Measurements from ENCODE around the gene PIK3C2A.

GRCh38 chr11:17171916-17172315, 35.9 kb downstream of the PIK3C2A start:
- TF ChIP-seq CEBPB (IDR thresholded peaks at IDR 0.05) (no peak), SMC3 (IDR thresholded peaks at IDR 0.05) (no peak), CBX8 (IDR thresholded peaks at IDR 0.05) (no peak), HOXA7 (CRISPR knock-in tag; IDR thresholded peaks at IDR 0.05) (no peak), POLR2A (IDR thresholded peaks at IDR 0.05; ENCODE audit: low read length) (no peak), ZSCAN20 (CRISPR knock-in tag; IDR thresholded peaks at IDR 0.05) (no peak), TP53 (CRISPR knock-in tag; IDR thresholded peaks at IDR 0.05) (no peak), BHLHE40 (IDR thresholded peaks at IDR 0.05; ENCODE audit: low read depth, low read length) (no peak), ELK1 (IDR thresholded peaks at IDR 0.05; ENCODE audit: low read depth, low read length) (no peak), JUNB (IDR thresholded peaks at IDR 0.05) (no peak)
- TF ChIP-seq, protein P1, sequence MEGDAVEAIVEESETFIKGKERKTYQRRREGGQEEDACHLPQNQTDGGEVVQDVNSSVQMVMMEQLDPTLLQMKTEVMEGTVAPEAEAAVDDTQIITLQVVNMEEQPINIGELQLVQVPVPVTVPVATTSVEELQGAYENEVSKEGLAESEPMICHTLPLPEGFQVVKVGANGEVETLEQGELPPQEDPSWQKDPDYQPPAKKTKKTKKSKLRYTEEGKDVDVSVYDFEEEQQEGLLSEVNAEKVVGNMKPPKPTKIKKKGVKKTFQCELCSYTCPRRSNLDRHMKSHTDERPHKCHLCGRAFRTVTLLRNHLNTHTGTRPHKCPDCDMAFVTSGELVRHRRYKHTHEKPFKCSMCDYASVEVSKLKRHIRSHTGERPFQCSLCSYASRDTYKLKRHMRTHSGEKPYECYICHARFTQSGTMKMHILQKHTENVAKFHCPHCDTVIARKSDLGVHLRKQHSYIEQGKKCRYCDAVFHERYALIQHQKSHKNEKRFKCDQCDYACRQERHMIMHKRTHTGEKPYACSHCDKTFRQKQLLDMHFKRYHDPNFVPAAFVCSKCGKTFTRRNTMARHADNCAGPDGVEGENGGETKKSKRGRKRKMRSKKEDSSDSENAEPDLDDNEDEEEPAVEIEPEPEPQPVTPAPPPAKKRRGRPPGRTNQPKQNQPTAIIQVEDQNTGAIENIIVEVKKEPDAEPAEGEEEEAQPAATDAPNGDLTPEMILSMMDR (IDR thresholded peaks at IDR 0.05) = no peak
- TF ChIP-seq, protein P2, sequence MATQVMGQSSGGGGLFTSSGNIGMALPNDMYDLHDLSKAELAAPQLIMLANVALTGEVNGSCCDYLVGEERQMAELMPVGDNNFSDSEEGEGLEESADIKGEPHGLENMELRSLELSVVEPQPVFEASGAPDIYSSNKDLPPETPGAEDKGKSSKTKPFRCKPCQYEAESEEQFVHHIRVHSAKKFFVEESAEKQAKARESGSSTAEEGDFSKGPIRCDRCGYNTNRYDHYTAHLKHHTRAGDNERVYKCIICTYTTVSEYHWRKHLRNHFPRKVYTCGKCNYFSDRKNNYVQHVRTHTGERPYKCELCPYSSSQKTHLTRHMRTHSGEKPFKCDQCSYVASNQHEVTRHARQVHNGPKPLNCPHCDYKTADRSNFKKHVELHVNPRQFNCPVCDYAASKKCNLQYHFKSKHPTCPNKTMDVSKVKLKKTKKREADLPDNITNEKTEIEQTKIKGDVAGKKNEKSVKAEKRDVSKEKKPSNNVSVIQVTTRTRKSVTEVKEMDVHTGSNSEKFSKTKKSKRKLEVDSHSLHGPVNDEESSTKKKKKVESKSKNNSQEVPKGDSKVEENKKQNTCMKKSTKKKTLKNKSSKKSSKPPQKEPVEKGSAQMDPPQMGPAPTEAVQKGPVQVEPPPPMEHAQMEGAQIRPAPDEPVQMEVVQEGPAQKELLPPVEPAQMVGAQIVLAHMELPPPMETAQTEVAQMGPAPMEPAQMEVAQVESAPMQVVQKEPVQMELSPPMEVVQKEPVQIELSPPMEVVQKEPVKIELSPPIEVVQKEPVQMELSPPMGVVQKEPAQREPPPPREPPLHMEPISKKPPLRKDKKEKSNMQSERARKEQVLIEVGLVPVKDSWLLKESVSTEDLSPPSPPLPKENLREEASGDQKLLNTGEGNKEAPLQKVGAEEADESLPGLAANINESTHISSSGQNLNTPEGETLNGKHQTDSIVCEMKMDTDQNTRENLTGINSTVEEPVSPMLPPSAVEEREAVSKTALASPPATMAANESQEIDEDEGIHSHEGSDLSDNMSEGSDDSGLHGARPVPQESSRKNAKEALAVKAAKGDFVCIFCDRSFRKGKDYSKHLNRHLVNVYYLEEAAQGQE (IDR thresholded peaks at IDR 0.05) = no peak
